ENCODE results near the gene FOXL2.
A peak's percentile ranks its signal among the peaks of the same experiment; 100 is the strongest.
"Not testable (repeated sequence)": the region's sequence is repeated elsewhere in the genome, so short reads cannot be mapped to it uniquely, and the experiment has no call there.

The FOXL2 gene

DNA sequence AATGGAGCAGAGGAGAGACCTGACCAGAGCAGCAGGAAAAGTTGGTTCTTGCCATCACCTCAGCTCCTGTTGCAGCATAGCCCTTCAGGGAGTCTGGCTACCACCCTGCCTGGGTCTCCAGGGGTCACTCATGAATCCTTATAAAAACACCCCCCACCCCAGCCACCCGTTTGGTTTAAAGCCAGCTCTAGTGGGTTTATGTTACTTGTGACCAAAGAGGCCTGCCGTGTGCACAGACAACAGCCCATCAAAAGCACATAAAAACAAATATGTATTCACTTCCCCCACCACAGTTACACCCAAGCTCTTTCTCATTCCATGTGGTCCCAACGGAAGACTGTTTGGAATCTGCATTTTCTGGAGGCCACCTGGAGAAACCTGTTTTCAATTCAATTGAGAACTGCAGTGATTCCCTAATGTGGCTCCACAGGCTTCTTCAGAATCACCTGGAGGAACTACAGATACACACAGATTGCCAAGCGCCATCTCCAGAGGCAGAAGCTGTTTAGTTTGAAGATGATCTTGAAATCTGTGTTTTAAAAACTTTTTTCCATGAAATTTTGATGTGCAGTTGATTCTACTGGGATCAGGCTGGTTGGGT is 13.8 kb downstream of the FOXL2 start:
- no peak for DNase-seq

DNA sequence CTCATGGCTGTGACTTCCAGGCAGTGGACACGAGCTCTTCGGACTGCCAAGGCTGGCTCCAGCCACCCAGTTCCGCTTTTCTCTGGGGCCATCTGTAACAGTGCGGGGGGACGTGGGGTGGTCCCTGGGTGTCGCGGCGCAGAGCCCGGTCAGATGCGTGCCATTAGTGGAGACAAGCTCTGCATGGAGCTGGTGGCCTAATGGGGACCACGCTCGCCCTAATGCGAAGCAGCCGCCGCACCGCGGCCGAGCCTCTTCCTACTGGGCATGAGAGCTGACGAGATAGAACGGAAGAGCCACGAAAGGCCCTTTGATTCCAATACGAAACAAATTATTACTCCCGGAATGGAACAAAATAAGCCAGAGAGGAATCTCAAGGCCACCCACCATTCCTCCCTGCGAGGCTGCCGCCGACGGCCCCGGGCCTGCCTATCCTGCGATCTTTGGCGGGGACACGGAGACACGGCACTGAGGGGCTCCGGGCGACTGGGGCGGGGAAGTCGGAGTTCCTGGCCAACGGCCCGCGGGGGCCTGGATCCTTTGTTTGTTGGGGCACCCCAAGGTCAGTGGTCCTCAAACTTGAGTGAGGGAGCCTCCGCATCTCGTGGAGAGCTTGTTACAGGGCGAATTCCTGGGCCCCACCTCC is 18.1 kb downstream of the FOXL2 start:
- DNase-seq = no peak

DNA sequence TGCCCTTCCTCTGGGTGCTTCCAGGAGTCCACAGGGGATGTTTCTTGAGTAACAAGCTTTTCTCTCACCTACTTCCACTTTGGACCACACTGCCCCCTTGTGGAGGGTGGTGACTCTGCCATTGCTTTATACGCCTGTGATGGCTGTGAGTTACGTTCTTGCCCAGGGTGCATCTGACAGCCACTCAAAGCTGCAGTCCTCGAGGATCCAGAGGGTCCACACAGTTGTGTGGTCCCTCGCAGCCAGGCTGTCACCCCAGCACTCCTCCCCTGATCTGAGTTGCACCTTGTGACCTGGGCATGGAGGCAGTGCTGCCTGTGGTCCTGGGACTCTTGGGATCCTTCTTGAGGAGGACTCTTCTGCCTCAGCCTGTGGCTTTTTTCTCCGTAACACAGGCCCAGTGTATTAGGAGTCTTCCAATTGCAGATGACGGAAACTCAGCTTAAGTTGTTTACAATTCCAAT is 23.4 kb downstream of the FOXL2 start:
- DNase-seq = peak; percentile 91 to 95 (median 94)

DNA sequence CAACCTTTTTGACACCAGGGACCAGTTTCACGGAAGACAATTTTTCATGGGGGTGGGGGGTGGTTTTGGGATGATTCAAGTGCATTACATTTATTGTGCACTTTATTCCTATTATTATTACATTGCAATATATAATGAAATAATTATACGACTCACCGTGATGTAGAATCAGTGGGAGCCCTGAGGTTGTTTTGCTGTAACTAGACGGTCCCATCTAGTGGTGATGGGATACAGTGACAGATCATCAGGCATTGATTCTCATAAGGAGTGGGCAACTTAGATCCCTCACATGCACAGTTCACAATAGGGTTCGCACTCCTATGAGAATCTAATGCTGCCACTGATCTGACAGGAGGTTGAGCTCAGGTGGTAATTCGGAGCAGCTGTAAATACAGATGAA is 24.5 kb downstream of the FOXL2 start:
- not testable (repeated sequence) for DNase-seq

DNA sequence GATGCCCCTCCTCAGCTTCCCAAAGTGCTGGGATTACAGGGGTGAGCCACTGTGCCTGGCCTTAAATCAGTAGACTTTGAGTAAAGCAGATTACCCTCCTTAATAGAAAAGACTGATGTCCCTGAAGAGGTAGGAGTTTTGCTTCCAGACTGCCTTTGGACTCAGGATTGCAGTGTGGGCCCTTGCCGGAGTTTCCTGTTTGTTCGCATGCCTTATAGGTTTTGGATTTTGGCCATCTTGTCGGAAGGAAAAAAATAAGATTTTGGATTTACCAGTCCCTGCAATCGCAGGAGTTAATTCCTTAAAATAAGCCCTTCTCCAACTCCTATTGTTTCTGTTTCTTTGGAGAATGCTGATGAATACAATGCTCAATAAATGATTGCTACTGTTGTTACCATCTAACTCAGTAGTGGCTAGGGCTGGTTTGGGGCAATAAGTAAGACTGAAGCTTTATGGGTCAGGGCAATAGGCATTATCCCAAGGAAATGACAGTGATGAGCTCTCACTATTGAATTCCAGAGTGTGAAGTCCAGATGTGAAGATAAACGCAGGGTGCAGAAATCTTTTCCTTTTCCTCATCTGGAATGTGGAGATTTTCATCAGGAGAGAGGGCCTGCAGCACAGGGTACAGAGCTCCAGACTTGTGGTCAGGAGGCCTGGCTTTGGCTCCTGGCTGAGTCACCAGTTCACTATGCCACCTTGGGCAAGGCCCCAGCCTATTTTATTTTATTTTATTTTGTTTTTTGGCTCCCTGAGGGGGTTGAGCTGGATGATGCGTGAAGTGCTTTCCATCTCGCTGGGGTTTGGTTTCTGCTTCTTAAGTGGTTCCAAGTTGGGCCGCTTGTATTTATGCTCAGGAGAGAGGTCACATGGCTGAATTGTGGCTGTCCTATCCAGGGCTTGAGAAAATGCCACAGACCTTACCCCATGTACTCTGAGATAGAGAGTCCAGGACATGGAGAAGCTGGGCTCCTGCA is 25.3 kb downstream of the FOXL2 start:
- DNase-seq = no peak

DNA sequence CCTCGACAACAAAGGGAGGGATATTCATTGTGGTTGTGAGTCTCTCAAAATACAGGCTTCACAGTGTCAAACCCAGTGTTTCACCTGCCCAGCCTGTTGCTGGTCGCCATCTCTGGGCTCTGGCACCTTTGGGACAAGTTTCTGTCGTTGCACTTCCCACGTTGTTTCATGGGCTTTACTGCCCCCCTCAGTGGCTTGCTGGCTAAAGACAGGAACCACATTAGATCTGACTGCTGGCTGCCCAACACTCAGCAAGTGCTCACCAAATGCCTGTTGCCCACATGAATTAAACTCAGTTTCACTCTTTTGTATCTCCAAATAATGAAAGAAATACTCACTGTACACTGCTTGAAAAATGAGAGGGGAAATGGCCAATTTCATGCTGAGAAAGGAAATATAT is 27.6 kb downstream of the FOXL2 start:
- no peak for DNase-seq

DNA sequence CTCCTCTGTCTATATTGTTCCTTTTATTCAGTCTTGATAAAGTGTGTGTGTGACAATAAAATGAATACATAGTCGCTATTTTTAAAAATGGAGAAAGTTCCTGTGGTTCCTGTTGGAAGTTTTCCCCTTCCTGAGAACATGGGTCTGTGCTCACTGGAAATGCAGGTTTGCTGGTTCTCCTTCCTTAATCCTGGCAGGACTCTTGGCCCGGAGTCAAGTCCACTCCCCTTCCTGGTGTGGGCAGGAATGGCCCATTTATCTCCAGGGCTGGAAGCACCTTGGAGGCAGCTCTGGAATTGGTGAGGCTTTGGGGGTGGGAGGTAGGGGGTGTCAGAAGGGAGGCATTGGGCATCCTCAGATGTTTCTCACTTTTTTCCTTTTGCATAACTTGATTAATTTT is 30.1 kb downstream of the FOXL2 start:
- DNase-seq = no peak

DNA sequence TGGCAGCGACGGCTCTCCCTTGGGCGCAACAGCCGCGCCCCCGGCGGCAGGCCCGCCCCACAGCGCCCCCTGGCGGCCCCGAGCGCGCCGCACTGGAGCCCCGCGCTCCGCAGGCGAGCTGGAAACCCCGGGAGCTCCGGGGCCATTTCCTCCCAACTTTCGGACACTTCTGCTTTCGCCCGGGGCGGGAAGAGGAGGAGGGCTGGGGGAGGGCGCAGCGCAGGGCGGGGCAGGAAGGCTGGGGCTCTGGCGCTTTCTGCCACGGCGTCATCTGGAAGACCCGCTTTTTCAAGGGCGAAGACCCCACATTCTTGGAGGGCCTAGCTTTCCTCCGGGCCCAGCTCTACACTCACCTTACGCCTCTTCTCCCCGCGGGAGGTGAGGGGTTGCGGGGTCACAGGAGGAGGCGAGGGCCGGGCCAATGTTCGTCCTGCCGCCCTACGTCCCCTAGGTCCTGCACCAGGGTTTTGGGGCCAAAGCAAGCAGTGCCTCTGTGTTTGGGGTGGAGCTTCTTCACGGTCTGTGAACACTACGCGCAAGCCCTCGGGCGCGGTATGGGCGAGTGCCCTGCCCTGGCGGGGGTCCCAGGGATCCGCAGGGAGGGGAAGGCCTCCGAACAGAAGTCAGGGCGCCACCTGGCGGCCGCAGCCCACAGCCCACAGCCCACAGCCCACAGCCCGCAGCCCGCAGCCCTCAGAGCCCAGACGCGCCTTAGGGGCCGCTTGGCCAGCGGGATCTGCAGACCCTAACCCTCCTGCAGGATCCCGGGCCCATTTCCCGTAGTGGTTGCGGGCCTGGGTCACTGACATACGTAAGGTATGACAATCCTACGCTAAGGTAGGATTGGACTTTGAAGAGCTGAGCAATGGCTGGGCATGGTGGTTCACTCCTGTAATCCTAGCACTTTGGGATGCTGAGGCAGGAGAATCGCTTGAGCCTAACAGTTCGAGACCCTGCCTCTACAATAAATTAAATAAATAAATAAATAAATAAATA is 31.1 kb downstream of the FOXL2 start:
- peak; percentile 96 to 98 (median 97) for DNase-seq

DNA sequence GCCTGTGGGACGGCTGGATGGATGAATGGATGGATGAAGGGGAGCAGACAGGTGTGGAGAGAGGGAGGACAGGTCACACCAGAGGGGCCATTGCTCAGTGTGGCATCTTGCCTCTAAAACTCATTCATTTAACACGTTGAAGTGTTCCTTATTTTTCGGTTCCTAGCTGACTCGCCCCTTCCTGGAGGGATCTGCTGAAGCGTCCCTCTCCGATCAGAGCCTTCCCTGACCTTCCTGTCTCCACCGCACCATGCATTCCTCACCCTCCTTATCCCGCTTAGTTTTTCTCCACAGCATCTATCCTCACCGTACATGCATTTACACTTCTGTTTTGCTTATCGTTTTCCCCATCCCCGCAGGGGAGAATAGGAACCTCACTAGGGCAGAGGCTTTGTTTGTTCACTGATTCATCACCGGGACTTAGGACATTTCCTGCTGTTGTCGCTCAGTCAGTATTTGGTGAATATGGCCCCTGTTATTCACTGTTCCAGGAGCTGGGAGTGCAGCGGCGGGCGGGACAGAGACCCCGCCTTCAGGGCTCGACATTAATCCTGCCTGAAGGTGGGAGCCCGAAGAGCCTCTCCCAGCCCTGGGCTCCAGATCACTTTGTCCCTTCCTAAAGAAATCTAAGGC is 32.0 kb downstream of the FOXL2 start:
- peak in 2 of 4 experiments; percentile 79 to 80 for DNase-seq

DNA sequence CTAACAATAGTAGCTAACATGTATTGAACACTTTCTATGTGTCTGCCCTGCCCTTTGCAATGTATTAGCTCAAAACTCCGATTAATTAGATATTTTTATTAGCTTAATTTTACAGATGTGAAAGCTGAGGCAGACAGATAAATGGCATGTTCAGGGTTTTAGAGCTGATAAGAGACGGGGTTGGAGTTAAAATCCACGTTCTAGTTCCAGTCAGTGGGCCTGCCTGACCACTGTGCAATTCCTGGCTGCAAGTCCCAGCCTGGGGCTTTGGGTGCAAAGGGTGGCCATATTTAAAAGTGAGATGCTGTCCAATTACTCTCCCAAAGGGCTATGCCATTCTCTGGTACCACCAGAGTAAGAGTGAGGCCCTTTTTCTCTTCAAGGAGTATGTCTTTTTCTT is 33.2 kb downstream of the FOXL2 start:
- no peak for DNase-seq

DNA sequence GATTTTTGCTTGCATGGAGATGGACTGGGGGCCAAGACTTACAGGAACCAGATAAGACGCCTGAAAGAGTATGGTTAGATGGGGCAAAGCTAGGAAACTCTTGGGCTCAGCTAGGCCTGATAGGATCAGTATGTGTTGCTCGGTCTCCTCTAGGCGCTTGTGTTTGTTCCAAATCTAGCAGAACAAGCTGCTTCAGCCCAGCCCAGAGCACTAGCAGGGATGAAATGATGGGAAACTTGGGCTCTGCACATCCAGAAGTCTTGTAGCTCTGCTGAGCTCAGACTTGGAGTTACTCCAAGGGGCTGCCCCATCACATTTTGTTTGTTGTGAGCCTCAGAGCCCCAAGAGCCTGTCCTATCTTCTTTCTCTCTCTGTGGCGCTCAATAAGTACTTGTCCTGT is 34.7 kb downstream of the FOXL2 start:
- no peak for DNase-seq

DNA sequence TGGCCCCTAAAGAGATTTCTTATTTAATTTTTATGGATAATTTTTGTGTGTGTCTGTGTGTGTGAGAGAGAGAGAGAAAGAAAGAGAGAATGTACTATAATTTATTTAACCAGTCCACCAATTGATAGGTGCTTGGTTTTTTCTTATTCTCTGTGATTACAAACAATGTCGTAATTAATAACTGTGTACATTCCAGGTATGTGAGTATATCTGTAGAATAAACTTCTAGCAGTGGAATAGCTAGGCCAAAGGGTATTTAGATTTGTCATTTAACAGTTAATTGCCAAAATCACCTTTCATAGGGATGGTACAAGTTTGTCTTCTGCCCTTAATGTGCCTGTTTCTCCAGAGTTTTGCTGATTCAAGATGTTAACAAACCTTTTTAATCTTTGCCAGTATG is 35.3 kb downstream of the FOXL2 start:
- no peak for DNase-seq

DNA sequence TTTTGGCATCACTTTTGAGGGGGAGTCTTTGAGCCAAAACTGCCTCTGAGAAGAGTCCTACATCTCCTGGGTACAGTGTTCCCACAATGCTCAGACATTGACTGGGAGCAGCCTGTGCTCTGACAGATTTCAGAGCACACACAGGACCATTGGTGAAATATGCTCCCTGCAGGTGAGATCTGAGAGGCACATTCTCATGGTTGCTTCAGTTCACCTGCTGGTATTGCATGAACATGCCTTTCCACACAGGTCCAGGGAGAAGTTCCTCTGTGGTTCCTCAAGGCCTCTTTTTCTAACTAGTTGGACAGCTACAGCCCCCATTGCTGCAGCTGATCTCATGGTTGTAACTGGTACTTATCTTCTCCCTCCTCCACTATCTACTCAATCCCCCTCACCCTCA is 37.0 kb downstream of the FOXL2 start:
- no peak for DNase-seq

DNA sequence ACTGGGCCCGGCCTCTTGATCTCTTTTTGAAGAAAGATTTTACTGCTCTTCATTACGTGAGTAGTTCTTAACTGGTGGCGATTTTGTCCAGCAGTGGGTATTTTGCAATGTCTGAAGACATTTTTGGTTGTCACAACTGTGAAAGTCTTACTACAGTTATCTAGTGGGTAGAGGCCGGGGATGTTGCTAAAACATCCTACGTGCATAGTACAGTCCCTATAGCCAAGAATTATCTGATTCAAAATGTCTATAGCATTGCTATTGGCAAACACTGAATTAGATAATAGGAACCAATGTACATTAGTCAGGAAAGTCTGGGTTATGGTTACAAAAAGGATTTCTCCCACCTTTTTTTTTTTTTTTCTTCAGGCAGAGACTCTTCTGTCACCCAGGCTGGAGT is 38.1 kb downstream of the FOXL2 start:
- peak; percentile 35 to 81 (median 62) for DNase-seq

DNA sequence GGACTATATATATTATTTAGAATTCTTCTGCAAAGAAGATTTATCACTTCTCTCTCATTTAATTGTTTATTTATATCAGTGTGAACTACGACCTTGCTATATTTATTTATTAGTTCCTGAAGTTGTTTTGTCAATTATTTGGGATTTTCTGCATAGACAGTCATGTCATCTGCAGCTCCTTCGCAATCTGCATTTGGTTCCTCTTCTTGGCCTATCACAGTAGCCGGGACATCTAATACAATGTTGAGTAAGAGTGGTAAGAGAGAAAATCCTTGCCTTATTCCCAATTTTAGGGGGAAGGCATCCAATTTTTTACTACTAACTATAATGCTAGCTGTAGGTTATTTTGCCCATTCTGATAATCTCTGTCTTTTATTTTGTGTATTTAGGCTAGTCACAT is 39.4 kb downstream of the FOXL2 start:
- DNase-seq = peak; percentile 28 to 74 (median 61)

DNA sequence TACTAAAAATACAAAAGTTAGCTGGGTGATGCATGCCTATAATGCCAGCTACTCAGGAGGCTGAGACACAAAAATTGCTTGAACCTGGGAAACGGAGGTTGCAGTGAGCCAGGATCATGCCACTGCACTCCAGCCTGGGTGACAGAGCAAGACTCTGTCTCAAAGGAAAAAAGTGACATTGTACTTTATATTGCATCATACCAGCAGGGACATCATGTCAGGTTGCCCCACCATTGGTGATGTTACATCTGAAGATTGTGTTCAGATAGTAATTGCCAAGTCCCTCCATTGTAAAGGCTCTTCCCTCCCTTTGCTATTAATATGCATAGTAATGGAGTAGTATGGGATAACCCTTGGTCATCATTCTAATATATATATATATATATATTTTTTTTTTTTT is 44.8 kb downstream of the FOXL2 start:
- DNase-seq = peak in 3 of 4 experiments; percentile 21 to 53 (median 39)

DNA sequence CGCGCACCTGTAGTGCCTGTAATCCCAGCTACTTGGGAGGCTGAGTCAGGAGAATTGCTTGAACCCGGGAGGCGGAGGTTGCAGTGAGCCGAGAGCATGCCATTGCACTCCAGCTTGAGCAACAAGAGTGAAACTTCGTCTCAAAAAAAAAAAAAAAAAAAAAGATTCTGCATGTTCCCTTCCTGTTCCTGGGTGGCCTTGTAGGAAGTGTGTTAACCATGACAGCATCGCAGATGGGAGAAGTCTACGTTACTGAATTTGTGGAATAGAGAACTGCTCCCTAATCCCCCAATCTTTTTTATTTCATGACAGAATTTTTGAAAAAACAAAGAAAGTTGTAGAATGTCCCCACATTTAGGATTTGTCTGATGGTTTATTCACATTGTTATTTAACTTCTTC is 45.4 kb downstream of the FOXL2 start:
- DNase-seq = peak; percentile 56 to 86 (median 74)

DNA sequence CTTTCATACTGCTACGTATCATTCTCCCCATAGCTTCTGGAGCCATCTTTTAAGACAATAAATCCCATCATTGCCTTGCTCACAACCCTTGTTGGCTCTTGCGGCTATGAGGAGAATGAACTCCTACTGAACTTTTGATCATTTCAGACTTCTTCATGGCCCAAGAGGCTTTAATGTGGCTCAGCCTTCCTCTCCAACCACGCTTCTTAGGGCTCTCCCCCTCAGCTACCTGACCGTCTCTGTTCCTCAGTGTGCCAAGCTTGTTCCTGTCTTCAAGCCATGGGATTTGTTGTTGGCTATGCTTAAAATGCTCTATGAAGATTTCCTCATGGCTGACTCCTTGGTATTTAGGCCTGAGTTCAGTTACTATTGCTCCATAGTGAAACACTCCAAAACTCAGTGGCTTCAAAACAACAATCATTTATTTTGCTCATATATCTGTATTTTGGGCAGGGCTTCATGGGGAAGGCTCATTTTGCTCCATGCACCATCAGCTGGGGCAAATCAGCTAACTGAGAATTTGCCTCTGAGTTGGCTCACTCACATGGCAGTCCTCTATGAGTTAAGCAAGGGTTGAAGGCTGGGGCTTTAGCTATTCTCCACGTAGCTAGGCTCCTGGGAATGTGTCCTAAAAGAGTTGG is 47.5 kb downstream of the FOXL2 start:
- no peak for DNase-seq

DNA sequence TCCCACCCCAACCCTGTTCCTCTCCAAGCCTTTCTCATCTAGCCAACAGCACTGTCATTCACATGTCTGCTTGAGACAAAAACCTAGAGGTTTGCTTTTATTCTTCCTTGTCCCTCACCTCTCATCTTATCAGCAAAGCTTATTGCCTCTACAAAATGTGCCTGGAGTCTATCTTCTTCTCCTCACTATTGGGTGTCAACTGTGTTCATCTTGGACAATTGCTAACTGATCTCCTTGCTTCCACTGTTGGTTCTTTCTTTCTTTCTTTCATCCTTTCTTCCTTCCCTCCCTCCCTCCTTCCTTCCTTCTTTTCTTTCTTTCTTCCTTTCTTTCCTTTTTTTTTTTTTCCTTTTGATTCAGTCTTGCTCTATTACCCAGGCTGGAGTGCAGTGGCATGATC is 48.2 kb downstream of the FOXL2 start:
- no peak for DNase-seq

DNA sequence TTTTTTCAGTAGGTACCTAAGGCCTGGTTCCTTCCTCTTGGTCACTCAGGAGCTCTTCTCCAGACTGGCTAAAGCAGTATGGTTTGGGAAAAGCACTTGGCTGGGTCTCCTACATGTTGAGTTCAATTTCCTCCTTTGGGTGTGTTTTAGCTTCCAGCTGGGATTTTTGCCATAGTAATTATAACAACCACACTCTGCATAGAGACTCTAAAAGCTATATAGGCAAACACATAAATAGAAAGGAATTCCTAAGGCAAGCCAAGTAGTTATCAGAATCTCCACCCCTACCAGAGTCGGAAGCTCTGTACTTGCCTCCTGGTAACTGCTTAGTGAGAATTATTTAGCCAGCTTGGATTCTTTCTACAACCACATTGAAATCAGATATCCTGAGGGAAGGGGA is 48.6 kb downstream of the FOXL2 start:
- no peak for DNase-seq
